K562 (cell line): ENCODE data around the gene SURF6. TPM values are rescaled to one million over a fixed set of nuclear protein-coding genes. Genes with fewer than 3 reads are reported as not detected.

Experiments used
- ATAC-seq: fragments of 200-7000 bp; cut with Tn5 transposase; 3 replicates; pipeline ENCODE4 v1.9.1; 2020; ENCODE audit warnings: moderate library complexity
- BruUV-seq: library from RNA; stranded (reverse); fragments of 400-500 nt; replicated peaks from 2 replicates; lab custom pipeline; 2021; lab: Mats Ljungman, UMichigan
- CTCF ChIA-PET: fragments of 300-600 bp; formaldehyde crosslinking; extraction: SDS; loops from one replicate; lab custom pipeline; 2021; ENCODE audit warnings: low intra/inter-chr PET ratio; lab: Yijun Ruan, JAX
- POLR2A ChIA-PET: fragments of 300-600, 350-650 bp; sonication (Branson Sonifier 250); formaldehyde crosslinking; extraction: SDS; loops from one replicate; lab custom pipeline; 2021; ENCODE audit warnings: antibody characterized with exemption, inconsistent platforms; lab: Yijun Ruan, JAX
- DNase-seq, 4 experiments: peaks; one replicate each; pipeline versions ENCODE4 v3.0.0 to v3.0.0-alpha.2; 2011 to 2018; ENCODE audit warnings: low spot score in 3 of 4, mixed read lengths in 3 of 4; ENCODE audit errors: extremely low read depth in 1 of 4
- FAIRE-seq: peaks from 2 replicates; lab custom pipeline; 2011; peaks lifted over from hg19 to GRCh38; lab: Jason Lieb, UNC
- H2AFZ ChIP-seq: 2 replicates; pipeline ENCODE4 v1.6.0; 2011; ENCODE audit warnings: low read depth, low read length, control low read depth, inconsistent platforms
- H3K27ac ChIP-seq: fragments of 200-600 bp; 3 replicates; pipeline ENCODE4 v1.8.0; 2011; ENCODE audit warnings: low read depth, mild to moderate bottlenecking, control low read depth, inconsistent platforms, low read length, moderate library complexity, mixed read lengths; ENCODE audit errors: extremely low read depth
- H3K27me3 ChIP-seq, 2 experiments: fragments of 300-600 bp in 1 of 2; 2 replicates in 1 of 2; 3 replicates in 1 of 2; pipeline versions ENCODE4 v1.6.0 to v1.8.0; 2011; ENCODE audit warnings: inconsistent platforms in 2 of 2, low read length in 2 of 2, mild to moderate bottlenecking in 1 of 2, mixed read lengths in 1 of 2, moderate library complexity in 1 of 2; ENCODE audit not compliant: control insufficient read depth in 2 of 2, insufficient read depth in 2 of 2
- H3K36me3 ChIP-seq: fragments of 300-600 bp; 3 replicates; pipeline ENCODE4 v1.8.0; 2011; ENCODE audit warnings: mild to moderate bottlenecking, low read length, inconsistent platforms; ENCODE audit not compliant: control insufficient read depth, insufficient read depth
- H3K4me1 ChIP-seq, 2 experiments: fragments of 200-600 bp in 1 of 2; replicated peaks in 1 of 2; 2 replicates in 1 of 2; 3 replicates in 1 of 2; pipeline versions ENCODE4 v1.5.1 to v1.8.0; 2011; ENCODE audit warnings: inconsistent platforms in 2 of 2, low read length in 2 of 2, mild to moderate bottlenecking in 1 of 2, mixed read lengths in 1 of 2, moderate library complexity in 1 of 2; ENCODE audit not compliant: control insufficient read depth in 2 of 2, insufficient read depth in 2 of 2
- H3K4me2 ChIP-seq: 2 replicates; pipeline ENCODE4 v1.6.1; 2011; ENCODE audit warnings: low read length, control low read depth, inconsistent platforms, mixed read lengths; ENCODE audit not compliant: insufficient read depth
- H3K4me3 ChIP-seq: fragments of 200-600 bp; sonication (generic), shearing (Covaris generic); 2 replicates; pipeline ENCODE4 v1.5.1; 2016; ENCODE audit warnings: control low read depth, inconsistent platforms
- H3K79me2 ChIP-seq: fragments of 200-600 bp; 3 replicates; pipeline ENCODE4 v1.8.0; 2011; ENCODE audit warnings: low read length, inconsistent platforms; ENCODE audit not compliant: control insufficient read depth, insufficient read depth
- H3K9ac ChIP-seq, 2 experiments: 2 replicates each; pipeline versions ENCODE4 v1.6.0 to v1.6.1; 2011; ENCODE audit warnings: low read depth in 2 of 2, low read length in 2 of 2, control low read depth in 1 of 2, inconsistent platforms in 1 of 2, mild to moderate bottlenecking in 1 of 2, mixed read lengths in 1 of 2; ENCODE audit not compliant: insufficient read depth in 1 of 2
- H3K9me1 ChIP-seq: one replicate; pipeline ENCODE4 v1.6.0; 2011; ENCODE audit warnings: inconsistent platforms, mild to moderate bottlenecking, low read length, moderate library complexity; ENCODE audit not compliant: control insufficient read depth, insufficient read depth
- H3K9me3 ChIP-seq: replicated peaks from 2 replicates; pipeline ENCODE4 v1.5.1; 2011; ENCODE audit warnings: low read depth, low read length, inconsistent platforms; ENCODE audit not compliant: control insufficient read depth, insufficient read depth
- H4K20me1 ChIP-seq: replicated peaks from 2 replicates; pipeline ENCODE4 v1.6.1; 2011; ENCODE audit warnings: low read length, inconsistent platforms, mixed read lengths; ENCODE audit not compliant: control insufficient read depth, insufficient read depth
- CBX1 ChIP-seq: sonication (generic); IDR thresholded peaks from 2 replicates; pipeline ENCODE4 v1.6.1; 2016; ENCODE audit warnings: antibody characterized with exemption, low read depth, mild to moderate bottlenecking
- ELF4 ChIP-seq: fragments of 450-650 bp; formaldehyde crosslinking; IDR thresholded peaks from 2 replicates; pipeline ENCODE4 v1.4.0; 2022; ENCODE audit warnings: missing genetic modification characterization
- FOXK2 ChIP-seq, 2 experiments: fragments of 450-650 bp; IDR thresholded peaks in 1 of 2; conservative IDR thresholded peaks in 1 of 2; 2 replicates each; pipeline ENCODE4 v1.6.1; 2016; ENCODE audit warnings: low read depth in 2 of 2, mild to moderate bottlenecking in 1 of 2
- HMG20A ChIP-seq: fragments of 450-650 bp; formaldehyde crosslinking; conservative IDR thresholded peaks from 2 replicates; pipeline ENCODE4 v1.4.0; 2020; ENCODE audit warnings: mild to moderate bottlenecking, mixed read lengths
- LEF1 ChIP-seq: fragments of 450-650 bp; IDR thresholded peaks from 2 replicates; pipeline ENCODE4 v1.6.1; 2016; ENCODE audit warnings: mild to moderate bottlenecking
- MEIS2 ChIP-seq: fragments of 450-650 bp; IDR thresholded peaks from 2 replicates; pipeline ENCODE4 v1.6.1; 2014; ENCODE audit warnings: mild to moderate bottlenecking; ENCODE audit not compliant: partially characterized antibody
- SAFB ChIP-seq: fragments of 200-400 bp; formaldehyde crosslinking; IDR thresholded peaks from 2 replicates; pipeline ENCODE4 v1.6.1; 2017; ENCODE audit warnings: low read depth, low read length, borderline replicate concordance
- SREBF1 ChIP-seq: fragments of 150-350 bp; IDR thresholded peaks from 2 replicates; pipeline ENCODE4 v1.6.1; 2014; ENCODE audit warnings: antibody characterized with exemption, low read depth, low read length, borderline replicate concordance
- XRCC3 ChIP-seq: fragments of 450-650 bp; IDR thresholded peaks from 2 replicates; pipeline ENCODE4 v1.6.1; 2017; ENCODE audit warnings: mild to moderate bottlenecking, moderate library complexity
- ZNF124 ChIP-seq: sonication (generic); formaldehyde crosslinking; IDR thresholded peaks from 2 replicates; pipeline ENCODE4 v1.8.1; 2022; ENCODE audit warnings: missing genetic modification reagents
- ZNF239 ChIP-seq: fragments of 250-450 bp; sonication (Bioruptor Pico); IDR thresholded peaks from 2 replicates; pipeline ENCODE4 v1.4.0; 2020; ENCODE audit warnings: mild to moderate bottlenecking
- ZNF3 ChIP-seq: fragments of 250-450 bp; sonication (Bioruptor Pico); IDR thresholded peaks from 2 replicates; pipeline ENCODE4 v1.5.0; 2021; ENCODE audit warnings: mild to moderate bottlenecking, moderate library complexity
- ZNF589 ChIP-seq: fragments of 200-800 bp; sonication (Bioruptor generic); IDR thresholded peaks from 2 replicates; pipeline ENCODE4 v1.6.1; 2016; ENCODE audit warnings: low read depth, missing genetic modification characterization, missing compliant biosample characterization
- ZSCAN29 ChIP-seq: fragments of 450-650 bp; IDR thresholded peaks from 2 replicates; pipeline ENCODE4 v1.6.1; 2017
- ZSCAN32 ChIP-seq: fragments of 450-650 bp; formaldehyde crosslinking; IDR thresholded peaks from 2 replicates; pipeline ENCODE4 v1.4.0; 2020; ENCODE audit warnings: mild to moderate bottlenecking, moderate library complexity
- WGBS: fragments of 100-300 bp; shearing (Covaris generic); methylation state at CpG from one replicate; pipeline ENCODE4 v1.1.6; 2016; ENCODE audit warnings: low coverage, mixed read lengths; ENCODE audit not compliant: insufficient coverage; ENCODE audit errors: missing lambda C conversion rate; 5-methylcytosine and 5-hydroxymethylcytosine counted together
- in situ Hi-C: fragments of 300-500 bp; cut with MboI; formaldehyde crosslinking; loops from 4 replicates; pipeline ENCODE4 v1.15.0; 2018; ENCODE audit warnings: inconsistent platforms, mixed read lengths
- intact Hi-C: fragments of 100-400 bp; cut with micrococcal nuclease; formaldehyde crosslinking; loops from 2 replicates; pipeline ENCODE4 v1.14.2; 2022
- polyA plus RNA-seq, 8 experiments: library from polyadenylated mRNA; depleted of rRNA in 4 of 8; stranded (reverse) in 5 of 8; unstranded in 3 of 8; fragments of >200 nt; fragmentation: Nextera tagmentation in 2 of 8; fragmentation: Illumina TruSeq in 1 of 8; extraction: Ambion mirVana in 2 of 8; extraction: Trizol in 1 of 8; gene quantifications; 2 replicates each; pipeline versions ENCODE4 v1.2.1 to v1.2.3, GENCODE V29; 2011 to 2014; ENCODE audit warnings: inconsistent platforms in 1 of 8, missing spikeins in 1 of 8
- total RNA-seq, 7 experiments: library from RNA; depleted of rRNA in 6 of 7; stranded (reverse); fragments of >200 nt in 6 of 7; fragmentation: Illumina TruSeq in 2 of 7; extraction: Trizol in 2 of 7; gene quantifications; 2 replicates each; pipeline versions ENCODE4 v1.2.1 to v1.2.3, GENCODE V29; 2011 to 2021; ENCODE audit warnings: low replicate concordance in 1 of 7

Gene SURF6
- total and polyA plus RNA-seq, 9 of the 15 experiments (the other 6 are each of a cell fraction or from before 2014, with no cell fraction given), result 1.4 to 68.3 (median 14.7) TPM

DNA sequence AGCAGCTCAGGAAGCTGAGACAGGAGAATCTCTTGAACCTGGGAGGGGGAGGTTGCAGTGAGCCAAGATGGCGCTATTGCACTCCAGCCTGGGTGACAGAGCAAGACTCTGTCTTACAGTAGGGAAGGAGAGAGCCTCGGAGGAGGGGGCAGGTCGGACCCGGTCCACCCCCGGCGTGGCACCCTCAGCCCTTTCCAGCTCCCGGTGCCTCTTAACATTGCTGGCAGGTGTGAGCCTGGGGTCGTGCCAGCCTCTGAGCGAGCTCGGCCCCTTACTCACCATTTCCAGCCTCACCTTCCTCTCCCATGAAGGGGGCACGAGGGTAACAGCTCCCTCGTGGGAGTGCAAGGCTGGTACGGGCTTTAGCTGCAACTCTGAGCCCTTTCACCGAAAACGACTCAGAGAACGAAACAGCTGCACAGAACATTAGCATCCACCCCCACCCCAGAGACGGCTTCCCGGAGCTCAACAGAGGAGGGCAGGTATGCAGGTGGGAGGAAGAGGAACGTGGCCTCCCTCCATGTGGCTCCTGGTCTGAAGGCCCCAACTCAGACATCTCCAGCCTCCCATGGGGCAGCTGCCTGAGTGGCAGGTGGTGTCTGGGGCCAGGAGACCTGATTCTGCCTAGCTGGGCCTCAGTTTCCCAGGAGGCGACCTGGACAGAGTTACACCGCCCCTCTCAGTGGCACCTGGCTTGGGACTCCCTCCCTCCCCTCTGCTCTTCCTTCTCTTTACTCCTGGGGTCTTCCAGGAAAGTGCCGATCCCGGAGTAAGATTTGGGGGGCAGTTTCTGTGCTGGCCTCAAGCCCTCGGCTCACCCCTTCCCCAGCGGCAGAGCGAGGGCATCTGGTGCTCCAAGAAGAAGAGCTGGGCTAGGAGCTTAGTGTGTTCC lies 32.5 kb downstream of the SURF6 start:
- peaks cover 0 to 7% of the 10 kb centered on the region in 2 experiments; a peak in 1 of 5 replicates for H3K27me3 ChIP-seq
- ATAC-seq (no peak), DNase-seq (no peak), FAIRE-seq (no peak)
- H3K9me3 ChIP-seq, result no peaks in the 10 kb centered on the region
- in situ Hi-C loops, result no loop called here
- H3K9me1 ChIP-seq, result no peaks in the 10 kb centered on the region
- POLR2A ChIA-PET, result no interaction called here
- no peak overlapping the region for H3K9ac ChIP-seq
- H3K79me2 ChIP-seq, result no peaks in the 10 kb centered on the region
- H3K27ac ChIP-seq, result no peak overlapping the region
- no peaks in the 10 kb centered on the region for H4K20me1 ChIP-seq
- H3K4me3 ChIP-seq, result no peak overlapping the region
- TF ChIP-seq SREBF1, result no peak
- no peak for TF ChIP-seq ZNF239 (CRISPR knock-in tag)
- TF ChIP-seq ZSCAN29, result no peak
- TF ChIP-seq CBX1, result no peak
- no peak for TF ChIP-seq XRCC3
- no peak for TF ChIP-seq HMG20A (CRISPR knock-in tag)
- TF ChIP-seq FOXK2 (conservative IDR thresholded peaks at IDR 0.05 in 1 of 2, IDR thresholded peaks at IDR 0.05 in 1 of 2; ENCODE audit: low read depth in 2 of 2), result no peak
- no peak for TF ChIP-seq SAFB
- no peak for TF ChIP-seq ELF4
- no peak for TF ChIP-seq ZNF124 (CRISPR knock-in tag)
- TF ChIP-seq LEF1, result no peak
- no peak for TF ChIP-seq MEIS2
- TF ChIP-seq ZSCAN32 (CRISPR knock-in tag), result no peak
- TF ChIP-seq ZNF589 (CRISPR knock-in tag), result no peak
- TF ChIP-seq ZNF3, result no peak
- TF ChIP-seq, all 486 proteins: peak for 0
- no TSS peak for BruUV-seq
- WGBS, result 23% methylated on average over 20 of the region's 26 CpGs
- H3K4me1 ChIP-seq, result peaks cover 3 to 20% of the 10 kb centered on the region in 2 experiments; a peak in 3 of 5 replicates
- no peak overlapping the region for H3K4me2 ChIP-seq
- H2AFZ ChIP-seq, result no peak overlapping the region
- no peaks in the 10 kb centered on the region for H3K36me3 ChIP-seq
- intact Hi-C loops, result no loop called here
- CTCF ChIA-PET, result no interaction called here
